ENCODE data around the gene UBTD2. TPM values are rescaled to one million over a fixed set of nuclear protein-coding genes. Genes with fewer than 3 reads are reported as not detected.

UBTD2 gene
- total and polyA plus RNA-seq, 11 donors = 5.0 to 13.3 (median 9.7) TPM

GRCh38 chr5:172321593-172321992 is 38.0 kb upstream of the UBTD2 start:
- no peak overlapping the region for H3K4me3 ChIP-seq
- H3K9me3 ChIP-seq = no peaks in the 10 kb centered on the region
- H3K4me1 ChIP-seq = peaks cover 0 to 9% (median 0%) of the 10 kb centered on the region in 12 donors
- no peak for DNase-seq
- no peaks in the 10 kb centered on the region for H3K36me3 ChIP-seq
- no peak for ATAC-seq
- TF ChIP-seq CTCF (IDR thresholded peaks at IDR 0.05) = no peak
- TF ChIP-seq POLR2A (IDR thresholded peaks at IDR 0.05) = no peak
- no peak overlapping the region for H3K27ac ChIP-seq
- no peaks in the 10 kb centered on the region for H3K27me3 ChIP-seq
- intact Hi-C loops (cut with DNase I) = no loop called here

- intact Hi-C loops (cut with DNase I) = no loop called here
- WGBS, 4 donors = 68 to 81% (median 69%) methylated on average over 4 of the region's 4 CpGs
- peak overlapping the region in 1 of 12 donors; percentile 33 for H3K4me3 ChIP-seq
Observed at GRCh38 chr5:172319708-172320441, 36.3 kb upstream of the UBTD2 start.

GRCh38 chr5:172315587-172316493 is 32.3 kb upstream of the UBTD2 start:
- H3K27me3 ChIP-seq = no peaks in the 10 kb centered on the region
- no peaks in the 10 kb centered on the region for H3K9me3 ChIP-seq
- no peaks in the 10 kb centered on the region for H3K36me3 ChIP-seq
- TF ChIP-seq CTCF (IDR thresholded peaks at IDR 0.05) (no peak), POLR2A (IDR thresholded peaks at IDR 0.05) (no peak)
- intact Hi-C loops (cut with DNase I) = no loop called here
- no peak overlapping the region for H3K27ac ChIP-seq
- no peak for ATAC-seq
- peaks cover 0 to 5% (median 0%) of the 10 kb centered on the region in 12 donors for H3K4me1 ChIP-seq
- no peak overlapping the region for H3K4me3 ChIP-seq
- no peak for DNase-seq
- WGBS, 4 donors = 94 to 96% (median 95%) methylated on average over 11 of the region's 11 CpGs

More at GRCh38 chr5:172319708-172320441, 36.3 kb upstream of the UBTD2 start:
- no peak for TF ChIP-seq POLR2A (IDR thresholded peaks at IDR 0.05)
- no peak for TF ChIP-seq CTCF (IDR thresholded peaks at IDR 0.05)
- peaks cover 0 to 9% (median 0%) of the 10 kb centered on the region in 12 donors for H3K4me1 ChIP-seq
- peak overlapping the region in 4 of 12 donors; percentile 25 to 50 (median 44) for H3K27ac ChIP-seq
- no peak for DNase-seq
- no peaks in the 10 kb centered on the region for H3K27me3 ChIP-seq
- ATAC-seq = peak in 3 of 4 donors; percentile 22 to 81 (median 70)
- no peaks in the 10 kb centered on the region for H3K9me3 ChIP-seq
- H3K36me3 ChIP-seq = no peaks in the 10 kb centered on the region

GRCh38 chr5:172313915-172314314 is 30.4 kb upstream of the UBTD2 start:
- WGBS, 4 donors = 75 to 91% (median 90%) methylated on average over 4 of the region's 4 CpGs
- ATAC-seq (no peak), DNase-seq (no peak)
- no peaks in the 10 kb centered on the region for H3K36me3 ChIP-seq
- no peak overlapping the region for H3K27ac ChIP-seq
- intact Hi-C loops (cut with DNase I) = no loop called here
- H3K4me3 ChIP-seq = no peak overlapping the region
- H3K27me3 ChIP-seq = no peaks in the 10 kb centered on the region
- TF ChIP-seq POLR2A (IDR thresholded peaks at IDR 0.05) = no peak
- TF ChIP-seq CTCF (IDR thresholded peaks at IDR 0.05) = no peak
- H3K4me1 ChIP-seq = no peaks in the 10 kb centered on the region
- H3K9me3 ChIP-seq = no peaks in the 10 kb centered on the region

Measured in heart left ventricle (tissue), 16 donors.